Measurements from ENCODE around the gene TMEM130.

Gene TMEM130

GRCh38 chr7:98840722-98841121 is 29.1 kb downstream of the TMEM130 start:
- no peak for DNase-seq

GRCh38 chr7:98840096-98840495 is 29.7 kb downstream of the TMEM130 start:
- DNase-seq, result no peak

GRCh38 chr7:98837630-98837972 is 32.2 kb downstream of the TMEM130 start:
- no peak for DNase-seq

GRCh38 chr7:98836811-98837629 is 32.8 kb downstream of the TMEM130 start:
- DNase-seq, result no peak

- DNase-seq, result no peak
These were observed 34.9 kb downstream of the TMEM130 start for GRCh38 chr7:98834949-98835348.

- no peak for DNase-seq
These were observed 36.8 kb downstream of the TMEM130 start for GRCh38 chr7:98833022-98833421.

GRCh38 chr7:98831641-98832221 is 38.1 kb downstream of the TMEM130 start:
- no peak for DNase-seq

- no peak for DNase-seq
These were observed 38.8 kb downstream of the TMEM130 start for GRCh38 chr7:98830972-98831548.

GRCh38 chr7:98828368-98828767 is 41.4 kb downstream of the TMEM130 start:
- no peak for DNase-seq

- DNase-seq, result no peak
These were observed 42.6 kb downstream of the TMEM130 start for GRCh38 chr7:98827258-98827657.

- DNase-seq, result no peak
These were observed 43.0 kb downstream of the TMEM130 start for GRCh38 chr7:98826811-98827231.

- DNase-seq, result no peak
These were observed 43.4 kb downstream of the TMEM130 start for GRCh38 chr7:98826387-98826786.

- DNase-seq, result no peak
These were observed 46.6 kb downstream of the TMEM130 start for GRCh38 chr7:98823226-98823625.

- DNase-seq, result no peak
These were observed 48.5 kb downstream of the TMEM130 start for GRCh38 chr7:98821348-98821747.

GRCh38 chr7:98816967-98817710 is 52.7 kb downstream of the TMEM130 start:
- no peak for DNase-seq

GRCh38 chr7:98816241-98816640 is 53.6 kb downstream of the TMEM130 start:
- DNase-seq, result no peak

GRCh38 chr7:98815313-98815712 is 54.5 kb downstream of the TMEM130 start:
- no peak for DNase-seq

GRCh38 chr7:98811299-98811698 is 58.5 kb downstream of the TMEM130 start:
- no peak for DNase-seq

GRCh38 chr7:98810153-98810802 is 59.5 kb downstream of the TMEM130 start:
- no peak for DNase-seq

GRCh38 chr7:98808751-98809460 is 60.9 kb downstream of the TMEM130 start:
- no peak for DNase-seq

- DNase-seq, result no peak
These were observed 62.5 kb downstream of the TMEM130 start for GRCh38 chr7:98807068-98808048.

Measured in NCI-H748 treated with DMSO at 0.1 percent for 48 hours (cell line).